Measurements from ENCODE around the gene ARAP2.

DNA sequence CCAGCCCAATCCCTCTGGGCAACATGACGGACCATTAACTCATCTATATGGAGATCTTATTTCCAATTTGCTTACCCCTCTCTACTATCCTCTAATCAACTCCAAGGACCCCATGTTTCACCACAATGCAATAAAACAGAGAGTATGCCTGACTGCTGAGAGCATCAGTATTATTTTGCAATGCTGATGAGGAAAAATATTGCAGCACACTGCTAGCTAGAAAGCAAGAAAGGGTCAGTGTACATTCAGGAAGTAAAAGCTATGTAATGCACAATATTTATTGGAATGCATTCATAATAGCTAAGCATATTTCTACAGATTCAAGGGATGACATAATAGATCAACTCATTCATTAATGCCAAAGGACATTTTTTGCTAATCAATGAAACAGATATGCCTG lies 33.2 kb downstream of the ARAP2 start:
- TF ChIP-seq POLR2A (IDR thresholded peaks at IDR 0.05) = no peak
- TF ChIP-seq, protein P1, sequence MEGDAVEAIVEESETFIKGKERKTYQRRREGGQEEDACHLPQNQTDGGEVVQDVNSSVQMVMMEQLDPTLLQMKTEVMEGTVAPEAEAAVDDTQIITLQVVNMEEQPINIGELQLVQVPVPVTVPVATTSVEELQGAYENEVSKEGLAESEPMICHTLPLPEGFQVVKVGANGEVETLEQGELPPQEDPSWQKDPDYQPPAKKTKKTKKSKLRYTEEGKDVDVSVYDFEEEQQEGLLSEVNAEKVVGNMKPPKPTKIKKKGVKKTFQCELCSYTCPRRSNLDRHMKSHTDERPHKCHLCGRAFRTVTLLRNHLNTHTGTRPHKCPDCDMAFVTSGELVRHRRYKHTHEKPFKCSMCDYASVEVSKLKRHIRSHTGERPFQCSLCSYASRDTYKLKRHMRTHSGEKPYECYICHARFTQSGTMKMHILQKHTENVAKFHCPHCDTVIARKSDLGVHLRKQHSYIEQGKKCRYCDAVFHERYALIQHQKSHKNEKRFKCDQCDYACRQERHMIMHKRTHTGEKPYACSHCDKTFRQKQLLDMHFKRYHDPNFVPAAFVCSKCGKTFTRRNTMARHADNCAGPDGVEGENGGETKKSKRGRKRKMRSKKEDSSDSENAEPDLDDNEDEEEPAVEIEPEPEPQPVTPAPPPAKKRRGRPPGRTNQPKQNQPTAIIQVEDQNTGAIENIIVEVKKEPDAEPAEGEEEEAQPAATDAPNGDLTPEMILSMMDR (IDR thresholded peaks at IDR 0.05) = no peak
